ENCODE data around the gene RIC8A.

RIC8A gene

GRCh38 chr11:204587-205109, 2.9 kb upstream of the RIC8A start:
- peaks cover 17% of the 10 kb centered on the region for H3K4me1 ChIP-seq (ENCODE audit: insufficient read depth, low read length, severe bottlenecking)
- H3K79me2 ChIP-seq (ENCODE audit: insufficient read depth, low read length), result no peaks in the 10 kb centered on the region
- TF ChIP-seq, protein P1, sequence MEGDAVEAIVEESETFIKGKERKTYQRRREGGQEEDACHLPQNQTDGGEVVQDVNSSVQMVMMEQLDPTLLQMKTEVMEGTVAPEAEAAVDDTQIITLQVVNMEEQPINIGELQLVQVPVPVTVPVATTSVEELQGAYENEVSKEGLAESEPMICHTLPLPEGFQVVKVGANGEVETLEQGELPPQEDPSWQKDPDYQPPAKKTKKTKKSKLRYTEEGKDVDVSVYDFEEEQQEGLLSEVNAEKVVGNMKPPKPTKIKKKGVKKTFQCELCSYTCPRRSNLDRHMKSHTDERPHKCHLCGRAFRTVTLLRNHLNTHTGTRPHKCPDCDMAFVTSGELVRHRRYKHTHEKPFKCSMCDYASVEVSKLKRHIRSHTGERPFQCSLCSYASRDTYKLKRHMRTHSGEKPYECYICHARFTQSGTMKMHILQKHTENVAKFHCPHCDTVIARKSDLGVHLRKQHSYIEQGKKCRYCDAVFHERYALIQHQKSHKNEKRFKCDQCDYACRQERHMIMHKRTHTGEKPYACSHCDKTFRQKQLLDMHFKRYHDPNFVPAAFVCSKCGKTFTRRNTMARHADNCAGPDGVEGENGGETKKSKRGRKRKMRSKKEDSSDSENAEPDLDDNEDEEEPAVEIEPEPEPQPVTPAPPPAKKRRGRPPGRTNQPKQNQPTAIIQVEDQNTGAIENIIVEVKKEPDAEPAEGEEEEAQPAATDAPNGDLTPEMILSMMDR (IDR thresholded peaks at IDR 0.05; ENCODE audit: low read length), result no peak
- no peak for TF ChIP-seq EZH2 (IDR thresholded peaks at IDR 0.05; ENCODE audit: borderline replicate concordance, low read length)
- H3K9me3 ChIP-seq (ENCODE audit: low read length), result no peaks in the 10 kb centered on the region
- H3K4me2 ChIP-seq (ENCODE audit: low read length), result no peak overlapping the region
- no peak overlapping the region for H3K4me3 ChIP-seq (ENCODE audit: low read depth, low read length, poor library complexity, severe bottlenecking)
- H3F3A ChIP-seq (ENCODE audit: insufficient read depth, low read length), result no peaks in the 10 kb centered on the region
- H3K9me2 ChIP-seq (ENCODE audit: low read depth, low read length), result no peaks in the 10 kb centered on the region
- H2AFZ ChIP-seq (ENCODE audit: low read length), result no peak overlapping the region
- H3K9ac ChIP-seq (ENCODE audit: low read length), result no peak overlapping the region
- H3K36me3 ChIP-seq (ENCODE audit: insufficient read depth, low read length), result peaks cover 32% of the 10 kb centered on the region
- no peak overlapping the region for H3K27ac ChIP-seq (ENCODE audit: low read depth, low read length, poor library complexity, severe bottlenecking)
- no peaks in the 10 kb centered on the region for H3K27me3 ChIP-seq (ENCODE audit: insufficient read depth, low read length)
- H4K20me1 ChIP-seq (ENCODE audit: insufficient read depth, low read length), result no peaks in the 10 kb centered on the region

DNA sequence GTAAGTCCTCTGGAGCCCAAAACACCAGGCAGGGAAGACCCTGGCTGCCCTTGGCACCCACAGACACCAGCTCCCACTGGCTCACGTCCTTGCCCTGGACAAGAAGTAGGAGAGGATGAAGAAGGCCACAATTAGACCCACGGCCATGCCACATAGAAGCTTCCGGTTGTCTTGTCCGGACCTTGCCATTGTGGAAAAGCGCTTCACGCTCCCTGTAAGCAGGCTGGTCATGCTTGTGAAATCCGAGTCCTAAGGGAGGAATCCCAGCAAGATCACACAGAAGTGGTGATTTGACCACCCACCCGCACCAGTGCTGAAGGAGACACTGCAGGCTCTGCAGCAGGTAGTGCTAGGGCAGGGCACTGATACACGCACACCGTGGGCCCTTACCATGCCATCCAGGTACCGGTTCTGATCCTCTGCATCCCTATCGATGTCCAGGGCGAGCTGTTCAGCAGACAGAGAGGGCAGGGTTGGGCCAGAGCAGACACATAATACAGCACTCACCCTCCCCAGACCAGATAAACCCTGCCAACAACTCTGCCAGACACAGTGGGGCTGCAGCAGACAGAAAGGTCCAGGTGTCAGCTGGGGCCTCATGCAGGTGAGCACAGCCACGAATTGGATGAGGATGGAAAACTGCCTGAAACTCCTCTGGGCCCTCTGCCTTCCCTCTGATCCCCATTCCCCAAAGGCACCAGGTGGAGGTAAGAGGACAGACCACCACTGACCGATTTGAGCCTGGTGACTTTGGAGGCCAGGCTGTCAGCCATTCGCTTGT, 2.1 kb upstream of the RIC8A start:
- Histone ChIP-seq H3K4me2 (ENCODE audit: low read length) (peak overlapping the region; percentile 68; the same call in 1 of the 2 replicates), H4K20me1 (ENCODE audit: insufficient read depth, low read length) (no peaks in the 10 kb centered on the region), H3K9me2 (ENCODE audit: low read depth, low read length) (no peaks in the 10 kb centered on the region), H2AFZ (ENCODE audit: low read length) (no peak overlapping the region), H3F3A (ENCODE audit: insufficient read depth, low read length) (no peaks in the 10 kb centered on the region), H3K27me3 (ENCODE audit: insufficient read depth, low read length) (no peaks in the 10 kb centered on the region), H3K9me3 (ENCODE audit: low read length) (no peaks in the 10 kb centered on the region), H3K9ac (ENCODE audit: low read length) (peak overlapping the region; percentile 90; the same call in 1 of the 2 replicates), H3K36me3 (ENCODE audit: insufficient read depth, low read length) (peaks cover 40% of the 10 kb centered on the region), H3K4me3 (ENCODE audit: low read depth, low read length, poor library complexity, severe bottlenecking) (no peak overlapping the region), H3K79me2 (ENCODE audit: insufficient read depth, low read length) (no peaks in the 10 kb centered on the region), H3K27ac (ENCODE audit: low read depth, low read length, poor library complexity, severe bottlenecking) (no peak overlapping the region), H3K4me1 (ENCODE audit: insufficient read depth, low read length, severe bottlenecking) (peaks cover 25% of the 10 kb centered on the region)
- no peak for TF ChIP-seq EZH2 (IDR thresholded peaks at IDR 0.05; ENCODE audit: borderline replicate concordance, low read length)
- TF ChIP-seq, protein P1 (IDR thresholded peaks at IDR 0.05; ENCODE audit: low read length), result no peak

DNA sequence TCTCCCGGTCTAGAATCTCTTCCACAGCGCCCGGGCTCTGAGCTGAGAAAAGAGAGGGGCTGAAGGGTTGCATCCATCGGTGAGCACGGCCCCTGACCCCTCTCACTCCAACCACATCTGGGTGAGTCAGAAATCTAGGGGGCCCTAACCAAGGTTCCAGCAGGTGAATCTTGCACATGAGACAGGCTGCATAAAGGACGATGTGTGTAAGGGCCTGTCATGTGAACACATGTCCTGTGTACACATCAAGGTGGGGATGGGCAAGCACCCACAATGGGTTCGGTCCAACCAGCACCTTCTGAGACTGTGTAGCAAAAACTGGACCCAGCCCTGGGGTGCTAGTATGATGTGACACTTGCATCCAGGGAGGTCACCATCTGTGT, 1.5 kb upstream of the RIC8A start:
- H3F3A ChIP-seq (ENCODE audit: insufficient read depth, low read length), result no peaks in the 10 kb centered on the region
- TF ChIP-seq, protein P1 (IDR thresholded peaks at IDR 0.05; ENCODE audit: low read length), result no peak
- peak overlapping the region; percentile 90 for H3K9ac ChIP-seq (ENCODE audit: low read length)
- H3K9me3 ChIP-seq (ENCODE audit: low read length), result no peaks in the 10 kb centered on the region
- no peak overlapping the region for H2AFZ ChIP-seq (ENCODE audit: low read length)
- H3K9me2 ChIP-seq (ENCODE audit: low read depth, low read length), result no peaks in the 10 kb centered on the region
- H3K36me3 ChIP-seq (ENCODE audit: insufficient read depth, low read length), result peaks cover 46% of the 10 kb centered on the region
- peak overlapping the region; percentile 68 for H3K4me2 ChIP-seq (ENCODE audit: low read length)
- H3K27ac ChIP-seq (ENCODE audit: low read depth, low read length, poor library complexity, severe bottlenecking), result no peak overlapping the region
- peak overlapping the region; percentile 70 for H3K4me3 ChIP-seq (ENCODE audit: low read depth, low read length, poor library complexity, severe bottlenecking)
- peaks cover 26% of the 10 kb centered on the region for H3K4me1 ChIP-seq (ENCODE audit: insufficient read depth, low read length, severe bottlenecking)
- no peaks in the 10 kb centered on the region for H3K79me2 ChIP-seq (ENCODE audit: insufficient read depth, low read length)
- H4K20me1 ChIP-seq (ENCODE audit: insufficient read depth, low read length), result no peaks in the 10 kb centered on the region
- no peaks in the 10 kb centered on the region for H3K27me3 ChIP-seq (ENCODE audit: insufficient read depth, low read length)

Measured in OCI-LY1 (cell line).